ENCODE results near the gene GNG14. TPM values are rescaled to one million over a fixed set of nuclear protein-coding genes. Genes with fewer than 3 reads are reported as not detected.

The GNG14 gene
- total RNA-seq, 1 experiment from 2014 or later = not detected

- TF ChIP-seq REST (IDR thresholded peaks at IDR 0.05; ENCODE audit: low read depth) (no peak), CEBPB (IDR thresholded peaks at IDR 0.05; ENCODE audit: low read depth) (no peak)
Observed at GRCh38 chr19:12701596-12702282, 13.9 kb downstream of the GNG14 start (continued).

GRCh38 chr19:12703046-12703445 lies 15.2 kb downstream of the GNG14 start:
- Histone ChIP-seq H3K36me3 (ENCODE audit: control insufficient read depth in 1 of 2, insufficient read depth in 2 of 2, low read length in 2 of 2) (peaks cover 55 to 66% of the 10 kb centered on the region in 2 experiments), H3K9me3 (ENCODE audit: control insufficient read depth in 1 of 2, insufficient read depth in 1 of 2, low read depth in 1 of 2, low read length in 2 of 2) (no peaks in the 10 kb centered on the region), H3K79me2 (ENCODE audit: insufficient read depth, low read length) (peaks cover 3% of the 10 kb centered on the region; the same call in 1 of the 2 replicates), H3K4me1 (ENCODE audit: control insufficient read depth in 1 of 2, insufficient read depth in 2 of 2, low read length in 2 of 2) (no peaks in the 10 kb centered on the region), H3K9me2 (ENCODE audit: insufficient read depth) (no peaks in the 10 kb centered on the region), H3K9ac (ENCODE audit: low read length) (no peak overlapping the region), H4K20me1 (ENCODE audit: insufficient read depth) (no peaks in the 10 kb centered on the region), H3K4me2 (ENCODE audit: low read length) (no peak overlapping the region), H2AFZ (ENCODE audit: low read depth, low read length, poor library complexity, severe bottlenecking) (no peak overlapping the region), H3K27ac (ENCODE audit: low read depth, low read length) (no peak overlapping the region), H3K4me3 (replicated peaks in 1 of 2; ENCODE audit: low read depth in 1 of 2, low read length in 2 of 2) (no peak overlapping the region), H3K27me3 (ENCODE audit: insufficient read depth, low read length) (no peaks in the 10 kb centered on the region)
- BruUV-seq (replicated peaks) = no TSS peak
- intact Hi-C loops (cut with micrococcal nuclease) = no loop called here
- ChIA-PET RAD21 (ENCODE audit: low non-redundant PET in 1 of 2, low total read pairs in 2 of 2, uncharacterized antibody in 2 of 2, unreplicated experiment in 2 of 2) (no interaction called here), CTCF (no interaction called here), POLR2A (no interaction called here)
- DNase-seq (ENCODE audit: low read depth, low spot score) (peak; percentile 57), ATAC-seq (peak; percentile 79)
- TF ChIP-seq JUND (IDR thresholded peaks at IDR 0.05) (no peak), TCF7L2 (IDR thresholded peaks at IDR 0.05; ENCODE audit: borderline replicate concordance, extremely low read depth, insufficient read depth, insufficient read length) (no peak), EZH2 (IDR thresholded peaks at IDR 0.05) (no peak), EZH2phosphoT487 (IDR thresholded peaks at IDR 0.05; ENCODE audit: borderline replicate concordance) (no peak), MAX (IDR thresholded peaks at IDR 0.05) (no peak), SP1 (IDR thresholded peaks at IDR 0.05; ENCODE audit: low read depth) (peak; percentile 65), ZBTB33 (IDR thresholded peaks at IDR 0.05; ENCODE audit: extremely low read depth, insufficient replicate concordance, low read length) (no peak), SIN3A (IDR thresholded peaks at IDR 0.05; ENCODE audit: low read depth) (no peak), ATF3 (IDR thresholded peaks at IDR 0.05) (no peak)
